Measurements from ENCODE around the gene LENG8.

LENG8 gene

GRCh38 chr19:54433697-54434096, 15.3 kb upstream of the LENG8 start:
- no peak for ATAC-seq
- TF ChIP-seq ARNTL (CRISPR knock-in tag; IDR thresholded peaks at IDR 0.05; ENCODE audit: borderline replicate concordance, low read depth) = no peak
- TF ChIP-seq CREB5 (CRISPR knock-in tag; IDR thresholded peaks at IDR 0.05; ENCODE audit: low read depth) = no peak
- TF ChIP-seq TCF4 (CRISPR knock-in tag; IDR thresholded peaks at IDR 0.05; ENCODE audit: borderline replicate concordance) = no peak
- TF ChIP-seq TOX (CRISPR knock-in tag; IDR thresholded peaks at IDR 0.05; ENCODE audit: borderline replicate concordance) = no peak
- no peak for TF ChIP-seq ZNF8 (CRISPR knock-in tag; IDR thresholded peaks at IDR 0.05)

GRCh38 chr19:54434112-54434872, 14.7 kb upstream of the LENG8 start:
- no peak for ATAC-seq
- TF ChIP-seq RARB (CRISPR knock-in tag; IDR thresholded peaks at IDR 0.05) = no peak
- TF ChIP-seq ESRRG (CRISPR knock-in tag; IDR thresholded peaks at IDR 0.05) = no peak
- TF ChIP-seq OSR1 (CRISPR knock-in tag; IDR thresholded peaks at IDR 0.05) = no peak
- TF ChIP-seq SNAI2 (CRISPR knock-in tag; IDR thresholded peaks at IDR 0.05) = no peak
- TF ChIP-seq ZNF565 (CRISPR knock-in tag; conservative IDR thresholded peaks at IDR 0.05; ENCODE audit: low read depth) = no peak
- TF ChIP-seq BACH2 (CRISPR knock-in tag; IDR thresholded peaks at IDR 0.05; ENCODE audit: borderline replicate concordance) = no peak
- TF ChIP-seq GLIS3 (CRISPR knock-in tag; IDR thresholded peaks at IDR 0.05) = no peak
- no peak for TF ChIP-seq ZFP30 (CRISPR knock-in tag; IDR thresholded peaks at IDR 0.05)
- no peak for TF ChIP-seq CSDC2 (CRISPR knock-in tag; IDR thresholded peaks at IDR 0.05)
- TF ChIP-seq PATZ1 (CRISPR knock-in tag; IDR thresholded peaks at IDR 0.05; ENCODE audit: borderline replicate concordance) = no peak
- no peak for TF ChIP-seq CSRNP3 (CRISPR knock-in tag; IDR thresholded peaks at IDR 0.05)
- no peak for TF ChIP-seq CREB5 (CRISPR knock-in tag; IDR thresholded peaks at IDR 0.05; ENCODE audit: low read depth)
- TF ChIP-seq ZNF8 (CRISPR knock-in tag; IDR thresholded peaks at IDR 0.05) = no peak
- no peak for TF ChIP-seq ZC3H10 (CRISPR knock-in tag; IDR thresholded peaks at IDR 0.05)
- no peak for TF ChIP-seq ISL1 (CRISPR knock-in tag; IDR thresholded peaks at IDR 0.05)
- no peak for TF ChIP-seq PPARA (CRISPR knock-in tag; IDR thresholded peaks at IDR 0.05; ENCODE audit: borderline replicate concordance)
- no peak for TF ChIP-seq ARNTL (CRISPR knock-in tag; IDR thresholded peaks at IDR 0.05; ENCODE audit: borderline replicate concordance, low read depth)
- TF ChIP-seq POU6F1 (CRISPR knock-in tag; IDR thresholded peaks at IDR 0.05; ENCODE audit: borderline replicate concordance, low read depth) = no peak
- TF ChIP-seq TCF4 (CRISPR knock-in tag; IDR thresholded peaks at IDR 0.05; ENCODE audit: borderline replicate concordance) = no peak
- TF ChIP-seq ZNF70 (CRISPR knock-in tag; IDR thresholded peaks at IDR 0.05) = no peak

- no peak for TF ChIP-seq ZNF70 (CRISPR knock-in tag; IDR thresholded peaks at IDR 0.05)
- no peak for TF ChIP-seq OSR1 (CRISPR knock-in tag; IDR thresholded peaks at IDR 0.05)
- TF ChIP-seq RARB (CRISPR knock-in tag; IDR thresholded peaks at IDR 0.05) = no peak
- no peak for TF ChIP-seq ARNTL (CRISPR knock-in tag; IDR thresholded peaks at IDR 0.05; ENCODE audit: borderline replicate concordance, low read depth)
- no peak for TF ChIP-seq PPARA (CRISPR knock-in tag; IDR thresholded peaks at IDR 0.05; ENCODE audit: borderline replicate concordance)
- no peak for TF ChIP-seq CSDC2 (CRISPR knock-in tag; IDR thresholded peaks at IDR 0.05)
- no peak for TF ChIP-seq CREB5 (CRISPR knock-in tag; IDR thresholded peaks at IDR 0.05; ENCODE audit: low read depth)
- TF ChIP-seq PATZ1 (CRISPR knock-in tag; IDR thresholded peaks at IDR 0.05; ENCODE audit: borderline replicate concordance) = no peak
- TF ChIP-seq TCF4 (CRISPR knock-in tag; IDR thresholded peaks at IDR 0.05; ENCODE audit: borderline replicate concordance) = no peak
- TF ChIP-seq TOX (CRISPR knock-in tag; IDR thresholded peaks at IDR 0.05; ENCODE audit: borderline replicate concordance) = no peak
- no peak for ATAC-seq
These were observed 14.2 kb upstream of the LENG8 start for GRCh38 chr19:54434873-54435214.
